ENCODE results near the gene CYB5RL.
"Not testable (repeated sequence)": the region's sequence is repeated elsewhere in the genome, so short reads cannot be mapped to it uniquely, and the experiment has no call there.

The CYB5RL gene

GRCh38 chr1:54212872-54213271 lies 13.0 kb upstream of the CYB5RL start:
- peaks cover 34% of the 10 kb centered on the region for H3K36me3 ChIP-seq (ENCODE audit: control insufficient read depth, insufficient read depth, low read length)
- no peak overlapping the region for H3K9ac ChIP-seq (ENCODE audit: low read length)
- WGBS (ENCODE audit: extremely low coverage, insufficient coverage, low lambda C conversion rate) = no CpG with 5 or more reads among the region's 1 CpG
- no peak overlapping the region for H2BK5ac ChIP-seq (ENCODE audit: low read length)
- H2AK5ac ChIP-seq (ENCODE audit: low read length) = no peak overlapping the region
- no peak overlapping the region for H3K4ac ChIP-seq (ENCODE audit: low read depth, low read length)
- no peak overlapping the region for H3K27ac ChIP-seq (ENCODE audit: low read depth, low read length)
- H3K27me3 ChIP-seq (ENCODE audit: insufficient read depth, low read length, poor library complexity) = no peaks in the 10 kb centered on the region
- no peaks in the 10 kb centered on the region for H3K79me2 ChIP-seq (ENCODE audit: control insufficient read depth, insufficient read depth, low read length)
- H2BK15ac ChIP-seq (replicated peaks; ENCODE audit: low read depth) = no peak overlapping the region
- H3K4me1 ChIP-seq (ENCODE audit: control insufficient read depth, low read depth, low read length) = no peaks in the 10 kb centered on the region
- H3K56ac ChIP-seq (ENCODE audit: low read length) = no peak overlapping the region
- no peak overlapping the region for H4K5ac ChIP-seq (ENCODE audit: low read length)
- H3K79me1 ChIP-seq (ENCODE audit: low read length) = no peaks in the 10 kb centered on the region
- H2BK120ac ChIP-seq (ENCODE audit: low read depth, low read length) = no peak overlapping the region
- DNase-seq = no peak
- H4K8ac ChIP-seq (ENCODE audit: low read depth, low read length) = no peak overlapping the region
- no peak overlapping the region for H3K23ac ChIP-seq (ENCODE audit: low read length)
- no peak overlapping the region for H3K18ac ChIP-seq (ENCODE audit: low read length)
- H3K4me2 ChIP-seq (ENCODE audit: low read length) = no peak overlapping the region
- no peak overlapping the region for H3K4me3 ChIP-seq (ENCODE audit: low read length)

GRCh38 chr1:54207896-54208295 lies 8.1 kb upstream of the CYB5RL start:
- H3K27ac ChIP-seq (ENCODE audit: low read depth, low read length); H2AK5ac ChIP-seq (ENCODE audit: low read length); H3K9ac ChIP-seq (ENCODE audit: low read length); H2BK15ac ChIP-seq (replicated peaks; ENCODE audit: low read depth); H4K8ac ChIP-seq (ENCODE audit: low read depth, low read length); H3K4me1 ChIP-seq (ENCODE audit: control insufficient read depth, low read depth, low read length); H2BK120ac ChIP-seq (ENCODE audit: low read depth, low read length); H4K5ac ChIP-seq (ENCODE audit: low read length); H3K23ac ChIP-seq (ENCODE audit: low read length); H3K4me3 ChIP-seq (ENCODE audit: low read length); H3K79me1 ChIP-seq (ENCODE audit: low read length); H2BK5ac ChIP-seq (ENCODE audit: low read length); H3K56ac ChIP-seq (ENCODE audit: low read length); H3K27me3 ChIP-seq (ENCODE audit: insufficient read depth, low read length, poor library complexity); H3K79me2 ChIP-seq (ENCODE audit: control insufficient read depth, insufficient read depth, low read length); H3K18ac ChIP-seq (ENCODE audit: low read length); H3K4ac ChIP-seq (ENCODE audit: low read depth, low read length); H3K4me2 ChIP-seq (ENCODE audit: low read length): not testable (repeated sequence)
- peak; percentile 54 for DNase-seq
- H3K36me3 ChIP-seq (ENCODE audit: control insufficient read depth, insufficient read depth, low read length) = peaks cover 22% of the 10 kb centered on the region
- WGBS (ENCODE audit: extremely low coverage, insufficient coverage, low lambda C conversion rate) = no CpG with 5 or more reads among the region's 4 CpGs

- peaks cover 16% of the 10 kb centered on the region for H3K36me3 ChIP-seq (ENCODE audit: control insufficient read depth, insufficient read depth, low read length)
- no peak overlapping the region for H2BK15ac ChIP-seq (replicated peaks; ENCODE audit: low read depth)
- no peak overlapping the region for H3K9ac ChIP-seq (ENCODE audit: low read length)
- no peak overlapping the region for H3K4ac ChIP-seq (ENCODE audit: low read depth, low read length)
- H2BK5ac ChIP-seq (ENCODE audit: low read length) = no peak overlapping the region
- H3K79me1 ChIP-seq (ENCODE audit: low read length) = peaks cover 5% of the 10 kb centered on the region
- no peak overlapping the region for H4K5ac ChIP-seq (ENCODE audit: low read length)
- H4K8ac ChIP-seq (ENCODE audit: low read depth, low read length) = no peak overlapping the region
- peaks cover 5% of the 10 kb centered on the region for H3K79me2 ChIP-seq (ENCODE audit: control insufficient read depth, insufficient read depth, low read length)
- H3K18ac ChIP-seq (ENCODE audit: low read length) = no peak overlapping the region
- no peak for DNase-seq
- H3K27me3 ChIP-seq (ENCODE audit: insufficient read depth, low read length, poor library complexity) = no peaks in the 10 kb centered on the region
- H3K4me3 ChIP-seq (ENCODE audit: low read length) = no peak overlapping the region
- no CpG with 5 or more reads among the region's 1 CpG for WGBS (ENCODE audit: extremely low coverage, insufficient coverage, low lambda C conversion rate)
- no peak overlapping the region for H3K23ac ChIP-seq (ENCODE audit: low read length)
- H2AK5ac ChIP-seq (ENCODE audit: low read length) = no peak overlapping the region
- H3K4me1 ChIP-seq (ENCODE audit: control insufficient read depth, low read depth, low read length) = no peaks in the 10 kb centered on the region
- no peak overlapping the region for H3K27ac ChIP-seq (ENCODE audit: low read depth, low read length)
- H3K4me2 ChIP-seq (ENCODE audit: low read length) = no peak overlapping the region
- no peak overlapping the region for H3K56ac ChIP-seq (ENCODE audit: low read length)
- H2BK120ac ChIP-seq (ENCODE audit: low read depth, low read length) = no peak overlapping the region
Measured at GRCh38 chr1:54207287-54207686, 7.5 kb upstream of the CYB5RL start.

- Histone ChIP-seq H3K4me2 (ENCODE audit: low read length) (no peak overlapping the region), H3K4ac (ENCODE audit: low read depth, low read length) (no peak overlapping the region), H3K79me2 (ENCODE audit: control insufficient read depth, insufficient read depth, low read length) (peaks cover 25% of the 10 kb centered on the region), H3K27ac (ENCODE audit: low read depth, low read length) (no peak overlapping the region), H3K36me3 (ENCODE audit: control insufficient read depth, insufficient read depth, low read length) (peaks cover 10% of the 10 kb centered on the region), H2AK5ac (ENCODE audit: low read length) (no peak overlapping the region), H3K23ac (ENCODE audit: low read length) (no peak overlapping the region), H3K56ac (ENCODE audit: low read length) (no peak overlapping the region), H3K4me1 (ENCODE audit: control insufficient read depth, low read depth, low read length) (peaks cover 8% of the 10 kb centered on the region), H4K8ac (ENCODE audit: low read depth, low read length) (no peak overlapping the region), H3K79me1 (ENCODE audit: low read length) (peaks cover 21% of the 10 kb centered on the region), H2BK15ac (replicated peaks; ENCODE audit: low read depth) (no peak overlapping the region), H2BK120ac (ENCODE audit: low read depth, low read length) (no peak overlapping the region), H2BK5ac (ENCODE audit: low read length) (no peak overlapping the region), H3K27me3 (ENCODE audit: insufficient read depth, low read length, poor library complexity) (no peaks in the 10 kb centered on the region), H3K18ac (ENCODE audit: low read length) (no peak overlapping the region), H3K4me3 (ENCODE audit: low read length) (no peak overlapping the region), H3K9ac (ENCODE audit: low read length) (no peak overlapping the region), H4K5ac (ENCODE audit: low read length) (no peak overlapping the region)
- DNase-seq = no peak
- whole genome bisulfite sequencing (ENCODE audit: extremely low coverage, insufficient coverage, low lambda C conversion rate) = no CpG with 5 or more reads among the region's 7 CpGs
Measured at GRCh38 chr1:54204199-54204598, 4.4 kb upstream of the CYB5RL start.

GRCh38 chr1:54200519-54200997 lies 728 bp upstream of the CYB5RL start:
- no peak overlapping the region for H3K27ac ChIP-seq (ENCODE audit: low read depth, low read length)

GRCh38 chr1:54199151-54199764 lies 572 bp downstream of the CYB5RL start:
- Histone ChIP-seq H3K36me3 (ENCODE audit: control insufficient read depth, insufficient read depth, low read length) (no peaks in the 10 kb centered on the region), H3K56ac (ENCODE audit: low read length) (peak overlapping the region; percentile 85), H3K18ac (ENCODE audit: low read length) (no peak overlapping the region), H2BK120ac (ENCODE audit: low read depth, low read length) (no peak overlapping the region), H4K5ac (ENCODE audit: low read length) (no peak overlapping the region), H3K23ac (ENCODE audit: low read length) (peak overlapping the region; percentile 67), H4K8ac (ENCODE audit: low read depth, low read length) (no peak overlapping the region), H2BK5ac (ENCODE audit: low read length) (no peak overlapping the region), H3K27ac (ENCODE audit: low read depth, low read length) (no peak overlapping the region), H3K27me3 (ENCODE audit: insufficient read depth, low read length, poor library complexity) (no peaks in the 10 kb centered on the region), H2BK15ac (replicated peaks; ENCODE audit: low read depth) (no peak overlapping the region), H3K4me2 (ENCODE audit: low read length) (peak overlapping the region; percentile 99), H3K9ac (ENCODE audit: low read length) (peak overlapping the region; percentile 67), H3K79me2 (ENCODE audit: control insufficient read depth, insufficient read depth, low read length) (peaks cover 25% of the 10 kb centered on the region), H3K4ac (ENCODE audit: low read depth, low read length) (no peak overlapping the region), H3K4me3 (ENCODE audit: low read length) (peak overlapping the region; percentile 70), H3K79me1 (ENCODE audit: low read length) (peaks cover 19% of the 10 kb centered on the region), H2AK5ac (ENCODE audit: low read length) (no peak overlapping the region), H3K4me1 (ENCODE audit: control insufficient read depth, low read depth, low read length) (peaks cover 8% of the 10 kb centered on the region)
- WGBS (ENCODE audit: extremely low coverage, insufficient coverage, low lambda C conversion rate) = no CpG with 5 or more reads among the region's 17 CpGs
- DNase-seq = no peak

More at GRCh38 chr1:54200519-54200997, 728 bp upstream of the CYB5RL start:
- H3K27me3 ChIP-seq (ENCODE audit: insufficient read depth, low read length, poor library complexity) = no peaks in the 10 kb centered on the region
- H2BK15ac ChIP-seq (replicated peaks; ENCODE audit: low read depth) = no peak overlapping the region
- no CpG with 5 or more reads among the region's 15 CpGs for WGBS (ENCODE audit: extremely low coverage, insufficient coverage, low lambda C conversion rate)
- H3K36me3 ChIP-seq (ENCODE audit: control insufficient read depth, insufficient read depth, low read length) = peaks cover 3% of the 10 kb centered on the region
- H2BK5ac ChIP-seq (ENCODE audit: low read length) = no peak overlapping the region
- peaks cover 8% of the 10 kb centered on the region for H3K4me1 ChIP-seq (ENCODE audit: control insufficient read depth, low read depth, low read length)
- H4K8ac ChIP-seq (ENCODE audit: low read depth, low read length) = no peak overlapping the region
- H3K18ac ChIP-seq (ENCODE audit: low read length) = no peak overlapping the region
- peak overlapping the region; percentile 81 for H3K4me2 ChIP-seq (ENCODE audit: low read length)
- peak overlapping the region; percentile 73 for H3K9ac ChIP-seq (ENCODE audit: low read length)
- H3K23ac ChIP-seq (ENCODE audit: low read length) = no peak overlapping the region
- H3K4me3 ChIP-seq (ENCODE audit: low read length) = peak overlapping the region; percentile 60
- H3K79me2 ChIP-seq (ENCODE audit: control insufficient read depth, insufficient read depth, low read length) = peaks cover 25% of the 10 kb centered on the region
- peaks cover 21% of the 10 kb centered on the region for H3K79me1 ChIP-seq (ENCODE audit: low read length)
- H3K56ac ChIP-seq (ENCODE audit: low read length) = peak overlapping the region; percentile 91
- no peak overlapping the region for H3K4ac ChIP-seq (ENCODE audit: low read depth, low read length)
- no peak for DNase-seq
- no peak overlapping the region for H4K5ac ChIP-seq (ENCODE audit: low read length)
- no peak overlapping the region for H2AK5ac ChIP-seq (ENCODE audit: low read length)
- no peak overlapping the region for H2BK120ac ChIP-seq (ENCODE audit: low read depth, low read length)
